Psoas muscle (tissue), 8 donors: Measurements from ENCODE around the gene PSMA2. TPM values are rescaled to one million over a fixed set of nuclear protein-coding genes. Genes with fewer than 3 reads are reported as not detected.
A peak's percentile ranks its signal among the peaks of the same experiment; 100 is the strongest.

Experiments used
- ATAC-seq, 4 donors: fragments of 200-7000 bp; cut with Tn5 transposase; one replicate each; pipeline ENCODE4 v1.9.1; 2020; ENCODE audit warnings: moderate library complexity in 3 of 4, mild to moderate bottlenecking in 2 of 4
- DNase-seq, 2 donors: peaks; one replicate each; pipeline ENCODE4 v3.0.0-alpha.2; 2020
- H3K27ac ChIP-seq: fragments of 200-600 bp; one replicate; pipeline ENCODE4 v1.8.0; 2022
- H3K27me3 ChIP-seq, 3 donors: fragments of 200-600 bp in 1 of 3; one replicate each; pipeline versions ENCODE4 v1.6.1 to v1.8.0; 2013 to 2022; ENCODE audit warnings: low read length in 2 of 3, mild to moderate bottlenecking in 2 of 3, moderate library complexity in 1 of 3; ENCODE audit not compliant: insufficient read depth in 3 of 3
- H3K36me3 ChIP-seq, 2 donors: fragments of 200-600 bp in 1 of 2; one replicate each; pipeline versions ENCODE4 v1.6.1 to v1.8.0; 2013 to 2022; ENCODE audit warnings: low read depth in 1 of 2, mild to moderate bottlenecking in 1 of 2, moderate library complexity in 1 of 2; ENCODE audit not compliant: insufficient read depth in 1 of 2
- H3K4me1 ChIP-seq: fragments of 200-600 bp; one replicate; pipeline ENCODE4 v1.8.0; 2022
- H3K4me3 ChIP-seq: fragments of 200-600 bp; one replicate; pipeline ENCODE4 v1.8.0; 2022; ENCODE audit warnings: mild to moderate bottlenecking
- H3K9me3 ChIP-seq: fragments of 200-600 bp; one replicate; pipeline ENCODE4 v1.8.0; 2022
- CTCF ChIP-seq: fragments of 200-600 bp; IDR thresholded peaks from one replicate; pipeline ENCODE4 v1.8.0; 2022; ENCODE audit warnings: antibody characterized with exemption
- WGBS, 3 donors: extraction: QIAGEN DNeasy Blood & Tissue Kit; methylation state at CpG; one replicate each; pipeline versions ENCODE4 v1.1.6 to v1.1.7; 2013; 5-methylcytosine and 5-hydroxymethylcytosine counted together
- intact Hi-C, 2 donors: fragments of 100-400 bp; cut with DNase I; formaldehyde crosslinking; loops; one replicate each; pipeline versions ENCODE4 v1.11.0 to v1.14.2; 2022
- polyA plus RNA-seq, 3 donors: library from polyadenylated mRNA; stranded (reverse); fragments of 200-250 nt; gene quantifications; one replicate each; pipeline ENCODE4 v1.2.3, GENCODE V29; 2013
- total RNA-seq, 4 donors: library from RNA; stranded (reverse); fragmentation: NEBNext Ultra II Directional in 2 of 4; extraction: Animal tissue kit (Norgen Biotek cat#: 25700) in 2 of 4; gene quantifications; one replicate each; pipeline versions ENCODE4 v1.2.1 to v1.2.4, GENCODE V29; 2021 to 2023
- donor health status: healthy with polysubstance abuse.
- donor health status: DM: no; HTN: no; CAD: no; lungs with moderate emphysema.
- donor health status: Bipolar disorder and iron deficiency.
- donor health status: healthy.
- donor health status: DM: yes; HTN: yes; CAD: no.
- donor health status: DM: no; HTN: no; CAD: no.
- donor health status: DM: no; HTN: no; CAD: no.
- donor health status: DM: yes; HTN: yes; CAD: no.

The PSMA2 gene
- total and polyA plus RNA-seq, 7 donors = 57.4 to 334 (median 145) TPM

GRCh38 chr7:42939457-42940240 lies 7.7 kb upstream of the PSMA2 start:
- H3K9me3 ChIP-seq = no peaks in the 10 kb centered on the region
- H3K27me3 ChIP-seq = no peaks in the 10 kb centered on the region
- no peak overlapping the region for H3K4me3 ChIP-seq
- ATAC-seq (no peak), DNase-seq (no peak)
- H3K27ac ChIP-seq = no peak overlapping the region
- no peak for TF ChIP-seq CTCF
- WGBS, 3 donors = 91 to 96% (median 91%) methylated on average over 4 of the region's 4 CpGs
- intact Hi-C loops = loop anchor here (2.0 to 10.0 kb wide), 5 partner anchors 321 to 895 kb away; no protein-coding TSS in a partner anchor
- peaks cover 8 to 59% of the 10 kb centered on the region in 2 donors for H3K36me3 ChIP-seq
- H3K4me1 ChIP-seq = no peaks in the 10 kb centered on the region

- Histone ChIP-seq H3K27me3 (no peaks in the 10 kb centered on the region), H3K9me3 (no peaks in the 10 kb centered on the region), H3K27ac (no peak overlapping the region), H3K4me3 (no peak overlapping the region), H3K4me1 (peaks cover 11% of the 10 kb centered on the region), H3K36me3 (peaks cover 8 to 59% of the 10 kb centered on the region in 2 donors)
- ATAC-seq (no peak), DNase-seq (no peak)
- intact Hi-C loops = no loop called here
- no peak for TF ChIP-seq CTCF
- 83 to 86% (median 85%) methylated on average over 5 of the region's 5 CpGs for WGBS, 3 donors
Observed at GRCh38 chr7:42935861-42936260, 3.9 kb upstream of the PSMA2 start.

- Histone ChIP-seq H3K9me3 (no peaks in the 10 kb centered on the region), H3K27me3 (no peaks in the 10 kb centered on the region), H3K4me3 (no peak overlapping the region), H3K4me1 (peaks cover 25% of the 10 kb centered on the region), H3K27ac (no peak overlapping the region), H3K36me3 (peaks cover 5 to 45% of the 10 kb centered on the region in 2 donors)
- TF ChIP-seq CTCF = no peak
- 79 to 91% (median 84%) methylated on average over 3 of the region's 3 CpGs for WGBS, 3 donors
- no peak for ATAC-seq
- no peak for DNase-seq
- intact Hi-C loops = no loop called here
Observed at GRCh38 chr7:42934291-42934690, 2.3 kb upstream of the PSMA2 start.

- peaks cover 5 to 32% of the 10 kb centered on the region in 2 donors for H3K36me3 ChIP-seq
- ATAC-seq (peak in 2 of 4 donors; percentile 36 to 42), DNase-seq (no peak)
- intact Hi-C loops = no loop called here
- H3K4me1 ChIP-seq = peaks cover 31% of the 10 kb centered on the region
- peak overlapping the region; percentile 88 for H3K27ac ChIP-seq
- H3K4me3 ChIP-seq = peak overlapping the region; percentile 93
- TF ChIP-seq CTCF = no peak
- H3K27me3 ChIP-seq = no peaks in the 10 kb centered on the region
- 4% methylated on average over 17 of the region's 17 CpGs for WGBS, 3 donors
- H3K9me3 ChIP-seq = no peaks in the 10 kb centered on the region
Observed at GRCh38 chr7:42932811-42933591, 1.0 kb upstream of the PSMA2 start.
